Measurements from ENCODE around the gene CASS4.

GRCh38 chr20:56447227-56447626 is 35.2 kb downstream of the CASS4 start:
- TF ChIP-seq, protein P1, sequence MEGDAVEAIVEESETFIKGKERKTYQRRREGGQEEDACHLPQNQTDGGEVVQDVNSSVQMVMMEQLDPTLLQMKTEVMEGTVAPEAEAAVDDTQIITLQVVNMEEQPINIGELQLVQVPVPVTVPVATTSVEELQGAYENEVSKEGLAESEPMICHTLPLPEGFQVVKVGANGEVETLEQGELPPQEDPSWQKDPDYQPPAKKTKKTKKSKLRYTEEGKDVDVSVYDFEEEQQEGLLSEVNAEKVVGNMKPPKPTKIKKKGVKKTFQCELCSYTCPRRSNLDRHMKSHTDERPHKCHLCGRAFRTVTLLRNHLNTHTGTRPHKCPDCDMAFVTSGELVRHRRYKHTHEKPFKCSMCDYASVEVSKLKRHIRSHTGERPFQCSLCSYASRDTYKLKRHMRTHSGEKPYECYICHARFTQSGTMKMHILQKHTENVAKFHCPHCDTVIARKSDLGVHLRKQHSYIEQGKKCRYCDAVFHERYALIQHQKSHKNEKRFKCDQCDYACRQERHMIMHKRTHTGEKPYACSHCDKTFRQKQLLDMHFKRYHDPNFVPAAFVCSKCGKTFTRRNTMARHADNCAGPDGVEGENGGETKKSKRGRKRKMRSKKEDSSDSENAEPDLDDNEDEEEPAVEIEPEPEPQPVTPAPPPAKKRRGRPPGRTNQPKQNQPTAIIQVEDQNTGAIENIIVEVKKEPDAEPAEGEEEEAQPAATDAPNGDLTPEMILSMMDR (IDR thresholded peaks at IDR 0.05; ENCODE audit: low read depth, low read length), result no peak
- TF ChIP-seq POLR2A (IDR thresholded peaks at IDR 0.05; ENCODE audit: extremely low read depth, insufficient read length) (no peak), MYC (IDR thresholded peaks at IDR 0.05; ENCODE audit: low read depth, low read length) (no peak)
- TF ChIP-seq, protein P2, sequence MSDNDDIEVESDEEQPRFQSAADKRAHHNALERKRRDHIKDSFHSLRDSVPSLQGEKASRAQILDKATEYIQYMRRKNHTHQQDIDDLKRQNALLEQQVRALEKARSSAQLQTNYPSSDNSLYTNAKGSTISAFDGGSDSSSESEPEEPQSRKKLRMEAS (IDR thresholded peaks at IDR 0.05; ENCODE audit: low read depth, low read length), result no peak

All from NB4 (cell line).